OCI-LY1 (cell line): ENCODE results near the gene CDK5R2.

ENCODE experiments used
- EZH2 ChIP-seq: fragments of 200-600 bp; sonication (generic), shearing (Covaris generic); IDR thresholded peaks from 2 replicates; pipeline ENCODE4 v1.8.0; 2017; ENCODE audit warnings: borderline replicate concordance, mixed run types, mild to moderate bottlenecking, antibody characterized with exemption, low read length, moderate library complexity, mixed read lengths
- TF ChIP-seq, protein P1 (sequence below): fragments of 200-600 bp; sonication (generic), shearing (Covaris generic); IDR thresholded peaks from 2 replicates; pipeline ENCODE4 v1.5.1; 2017; ENCODE audit warnings: mild to moderate bottlenecking, antibody characterized with exemption, low read length, moderate library complexity, mixed read lengths

DNA sequence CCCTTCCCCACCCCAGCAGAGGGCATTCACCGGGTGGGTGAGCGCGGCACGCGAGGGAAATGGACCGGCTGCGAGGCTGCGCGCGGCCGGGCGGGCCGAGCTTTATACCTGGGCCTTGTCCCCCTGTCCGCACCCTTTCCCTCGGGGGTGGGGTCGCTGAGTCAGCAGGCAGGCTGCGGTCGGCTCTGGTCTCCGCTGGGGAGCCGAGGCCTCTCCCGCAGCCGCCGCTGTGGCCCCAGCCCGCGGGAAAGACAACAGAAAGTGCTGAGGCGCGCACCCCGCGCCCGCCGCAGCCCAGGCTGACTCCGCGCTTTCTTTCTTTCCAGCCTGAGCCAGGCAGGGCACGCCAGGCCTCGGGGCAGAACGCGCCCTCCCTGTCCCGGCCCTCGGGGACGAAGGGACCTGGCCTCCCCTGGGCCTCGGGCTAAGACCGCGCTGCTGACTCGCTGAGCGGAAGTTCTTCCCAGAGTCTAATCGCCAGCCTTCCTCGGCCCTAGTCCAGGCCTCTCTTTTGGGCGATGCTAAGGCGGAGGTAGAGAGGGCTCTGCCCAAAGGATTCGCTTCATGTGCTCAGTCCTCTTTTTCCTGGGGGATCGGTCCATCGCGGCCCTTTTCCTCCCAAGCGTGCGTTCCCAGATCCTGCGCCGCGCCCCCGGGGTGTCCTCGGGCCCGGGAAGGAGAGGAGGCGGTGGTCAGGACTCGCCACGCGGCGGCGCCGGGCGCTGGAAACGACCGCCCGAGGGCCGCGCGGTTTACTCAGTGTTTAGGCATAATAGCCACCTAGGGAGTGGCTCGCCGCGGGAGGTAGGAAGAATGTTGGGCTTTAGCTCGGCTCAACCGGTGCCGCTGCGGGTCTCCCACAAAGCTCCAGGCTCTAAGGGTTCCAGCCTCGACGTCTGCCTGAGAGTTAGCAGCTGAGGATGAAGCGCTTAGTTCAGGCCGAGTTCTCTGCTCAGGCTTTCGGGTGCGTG is 34.2 kb downstream of the CDK5R2 start, which contains the start of gene CRYBA2:
- TF ChIP-seq, protein P1, sequence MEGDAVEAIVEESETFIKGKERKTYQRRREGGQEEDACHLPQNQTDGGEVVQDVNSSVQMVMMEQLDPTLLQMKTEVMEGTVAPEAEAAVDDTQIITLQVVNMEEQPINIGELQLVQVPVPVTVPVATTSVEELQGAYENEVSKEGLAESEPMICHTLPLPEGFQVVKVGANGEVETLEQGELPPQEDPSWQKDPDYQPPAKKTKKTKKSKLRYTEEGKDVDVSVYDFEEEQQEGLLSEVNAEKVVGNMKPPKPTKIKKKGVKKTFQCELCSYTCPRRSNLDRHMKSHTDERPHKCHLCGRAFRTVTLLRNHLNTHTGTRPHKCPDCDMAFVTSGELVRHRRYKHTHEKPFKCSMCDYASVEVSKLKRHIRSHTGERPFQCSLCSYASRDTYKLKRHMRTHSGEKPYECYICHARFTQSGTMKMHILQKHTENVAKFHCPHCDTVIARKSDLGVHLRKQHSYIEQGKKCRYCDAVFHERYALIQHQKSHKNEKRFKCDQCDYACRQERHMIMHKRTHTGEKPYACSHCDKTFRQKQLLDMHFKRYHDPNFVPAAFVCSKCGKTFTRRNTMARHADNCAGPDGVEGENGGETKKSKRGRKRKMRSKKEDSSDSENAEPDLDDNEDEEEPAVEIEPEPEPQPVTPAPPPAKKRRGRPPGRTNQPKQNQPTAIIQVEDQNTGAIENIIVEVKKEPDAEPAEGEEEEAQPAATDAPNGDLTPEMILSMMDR, result no peak
- TF ChIP-seq EZH2, result no peak
